ENCODE data around the gene WIPF3. TPM values are rescaled to one million over a fixed set of nuclear protein-coding genes. Genes with fewer than 3 reads are reported as not detected.

Gene WIPF3
- total and polyA plus RNA-seq, 2 of the 4 experiments (the other 2 are of a cell fraction): not detected

DNA sequence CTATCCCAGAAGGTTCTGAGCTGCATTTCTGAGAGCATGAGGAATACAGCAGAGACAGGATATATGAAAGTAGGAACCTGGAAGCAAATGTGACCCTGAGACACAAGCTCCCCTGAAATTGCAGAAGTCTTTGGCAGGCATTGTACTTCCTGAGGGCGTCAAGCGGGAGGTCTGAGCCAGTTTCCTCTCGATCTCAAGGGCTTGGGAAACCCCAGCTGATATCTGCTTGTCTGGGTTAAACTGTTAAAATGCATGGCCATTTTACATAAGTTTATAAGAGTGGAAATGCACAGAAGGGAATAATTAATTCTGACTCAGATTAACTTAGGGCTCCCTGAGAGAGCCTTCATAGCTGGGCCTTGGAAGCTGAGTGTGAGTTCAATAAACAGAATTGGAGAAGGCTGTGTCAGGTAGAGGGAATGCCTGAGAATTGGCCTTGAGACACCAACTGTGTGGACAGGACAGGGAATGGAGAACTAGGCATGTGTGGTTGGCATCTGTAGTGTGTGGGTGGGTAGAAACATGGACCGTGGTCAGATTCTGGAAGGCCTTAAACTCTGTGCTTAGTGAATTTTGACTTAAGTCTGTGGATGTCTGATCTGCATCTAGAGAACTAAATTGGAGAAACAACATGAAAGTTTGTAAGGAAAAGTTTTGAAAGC lies 53.3 kb downstream of the WIPF3 start:
- ATAC-seq (ENCODE audit: low read depth): no peak
- Histone ChIP-seq H3K18ac (ENCODE audit: low read depth, low read length) (no peak overlapping the region), H2BK15ac (ENCODE audit: low read depth, low read length) (no peak overlapping the region), H3K36me3 (ENCODE audit: control insufficient read depth, insufficient read depth, low read length) (no peaks in the 10 kb centered on the region), H3K79me1 (ENCODE audit: low read depth in 1 of 2, low read length in 2 of 2) (no peaks in the 10 kb centered on the region), H3K56ac (ENCODE audit: extremely low read depth, insufficient read depth, low read length) (no peak overlapping the region), H4K5ac (ENCODE audit: low read depth, low read length) (no peak overlapping the region), H3K4ac (ENCODE audit: low read depth, low read length) (no peak overlapping the region), H4K8ac (ENCODE audit: low read depth in 2 of 2, low read length in 2 of 2) (no peak overlapping the region), H2BK5ac (ENCODE audit: low read depth, low read length, poor library complexity, severe bottlenecking) (no peak overlapping the region), H3K27ac (ENCODE audit: insufficient read depth, low read length) (no peak overlapping the region), H4K20me1 (ENCODE audit: insufficient read depth, low read length) (no peaks in the 10 kb centered on the region), H3K9me1 (ENCODE audit: insufficient read depth, low read length) (no peaks in the 10 kb centered on the region), H3K14ac (replicated peaks; ENCODE audit: low read depth, low read length) (no peak overlapping the region), H3K4me2 (ENCODE audit: low read depth, low read length) (no peak overlapping the region), H4K91ac (ENCODE audit: insufficient read depth, low read depth, low read length) (no peak overlapping the region), H3K23ac (ENCODE audit: low read depth, low read length) (no peak overlapping the region), H3K27me3 (ENCODE audit: control insufficient read depth, insufficient read depth, low read length) (peaks cover 7% of the 10 kb centered on the region), H2BK20ac (ENCODE audit: low read depth, low read length) (no peak overlapping the region), H2AK5ac (ENCODE audit: low read depth, low read length) (no peak overlapping the region), H2AK9ac (replicated peaks; ENCODE audit: low read depth, low read length, poor library complexity) (no peak overlapping the region), H2BK120ac (ENCODE audit: low read depth, low read length) (no peak overlapping the region), H3K9me3 (ENCODE audit: control insufficient read depth, insufficient read depth, low read length) (no peaks in the 10 kb centered on the region), H2AFZ (replicated peaks; ENCODE audit: low read length, poor library complexity) (no peak overlapping the region), H3K4me3 (ENCODE audit: insufficient read depth, low read depth, low read length) (no peak overlapping the region), H3K4me1 (ENCODE audit: control insufficient read depth, insufficient read depth, low read length) (no peaks in the 10 kb centered on the region), H3K9ac (ENCODE audit: low read depth, low read length) (no peak overlapping the region)
- in situ Hi-C loops (cut with MboI; ENCODE audit: low sequenced_read_pairs): no loop called here
- no peak for DNase-seq
- ChIA-PET POLR2A (ENCODE audit: unreplicated experiment) (no interaction called here), CTCF (no interaction called here)
- 40% methylated on average over 1 of the region's 4 CpGs; no CpG with 5 or more reads in 1 of the 2 experiments for WGBS, 2 experiments (ENCODE audit: extremely low coverage in 2 of 2, insufficient read length in 1 of 2)
- BruUV-seq (replicated peaks): no TSS peak
- dilution Hi-C loops (cut with HindIII; ENCODE audit: low sequenced_read_pairs, unreplicated experiment): no loop called here
- intact Hi-C loops (cut with micrococcal nuclease): no loop called here
- TF ChIP-seq SMC3 (IDR thresholded peaks at IDR 0.05; ENCODE audit: low read depth, low read length) (no peak), MXI1 (IDR thresholded peaks at IDR 0.05; ENCODE audit: borderline replicate concordance, low read depth, low read length) (no peak), MAFK (IDR thresholded peaks at IDR 0.05; ENCODE audit: low read depth, low read length) (no peak), NFE2L2 (IDR thresholded peaks at IDR 0.05; ENCODE audit: low read depth, low read length) (no peak), BHLHE40 (IDR thresholded peaks at IDR 0.05; ENCODE audit: low read depth, low read length) (no peak), MAZ (IDR thresholded peaks at IDR 0.05; ENCODE audit: borderline replicate concordance, low read depth, low read length) (no peak), CEBPB (IDR thresholded peaks at IDR 0.05; ENCODE audit: low read depth, low read length) (no peak), POLR2A (IDR thresholded peaks at IDR 0.05; ENCODE audit: low read depth, low read length) (no peak), RAD21 (IDR thresholded peaks at IDR 0.05; ENCODE audit: low read length) (no peak), FOS (IDR thresholded peaks at IDR 0.05; ENCODE audit: low read depth, low read length) (no peak), CHD1 (IDR thresholded peaks at IDR 0.05; ENCODE audit: low read depth, low read length) (no peak), RCOR1 (IDR thresholded peaks at IDR 0.05; ENCODE audit: insufficient replicate concordance, low read length) (no peak), RFX5 (IDR thresholded peaks at IDR 0.05; ENCODE audit: low read depth, low read length) (no peak)
- TF ChIP-seq, protein P1, sequence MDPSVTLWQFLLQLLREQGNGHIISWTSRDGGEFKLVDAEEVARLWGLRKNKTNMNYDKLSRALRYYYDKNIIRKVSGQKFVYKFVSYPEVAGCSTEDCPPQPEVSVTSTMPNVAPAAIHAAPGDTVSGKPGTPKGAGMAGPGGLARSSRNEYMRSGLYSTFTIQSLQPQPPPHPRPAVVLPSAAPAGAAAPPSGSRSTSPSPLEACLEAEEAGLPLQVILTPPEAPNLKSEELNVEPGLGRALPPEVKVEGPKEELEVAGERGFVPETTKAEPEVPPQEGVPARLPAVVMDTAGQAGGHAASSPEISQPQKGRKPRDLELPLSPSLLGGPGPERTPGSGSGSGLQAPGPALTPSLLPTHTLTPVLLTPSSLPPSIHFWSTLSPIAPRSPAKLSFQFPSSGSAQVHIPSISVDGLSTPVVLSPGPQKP (IDR thresholded peaks at IDR 0.05; ENCODE audit: borderline replicate concordance, low read depth, low read length): no peak
- TF ChIP-seq, protein P2, sequence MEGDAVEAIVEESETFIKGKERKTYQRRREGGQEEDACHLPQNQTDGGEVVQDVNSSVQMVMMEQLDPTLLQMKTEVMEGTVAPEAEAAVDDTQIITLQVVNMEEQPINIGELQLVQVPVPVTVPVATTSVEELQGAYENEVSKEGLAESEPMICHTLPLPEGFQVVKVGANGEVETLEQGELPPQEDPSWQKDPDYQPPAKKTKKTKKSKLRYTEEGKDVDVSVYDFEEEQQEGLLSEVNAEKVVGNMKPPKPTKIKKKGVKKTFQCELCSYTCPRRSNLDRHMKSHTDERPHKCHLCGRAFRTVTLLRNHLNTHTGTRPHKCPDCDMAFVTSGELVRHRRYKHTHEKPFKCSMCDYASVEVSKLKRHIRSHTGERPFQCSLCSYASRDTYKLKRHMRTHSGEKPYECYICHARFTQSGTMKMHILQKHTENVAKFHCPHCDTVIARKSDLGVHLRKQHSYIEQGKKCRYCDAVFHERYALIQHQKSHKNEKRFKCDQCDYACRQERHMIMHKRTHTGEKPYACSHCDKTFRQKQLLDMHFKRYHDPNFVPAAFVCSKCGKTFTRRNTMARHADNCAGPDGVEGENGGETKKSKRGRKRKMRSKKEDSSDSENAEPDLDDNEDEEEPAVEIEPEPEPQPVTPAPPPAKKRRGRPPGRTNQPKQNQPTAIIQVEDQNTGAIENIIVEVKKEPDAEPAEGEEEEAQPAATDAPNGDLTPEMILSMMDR (conservative IDR thresholded peaks at IDR 0.05; ENCODE audit: low read depth, low read length): no peak
- TF ChIP-seq, protein P3, sequence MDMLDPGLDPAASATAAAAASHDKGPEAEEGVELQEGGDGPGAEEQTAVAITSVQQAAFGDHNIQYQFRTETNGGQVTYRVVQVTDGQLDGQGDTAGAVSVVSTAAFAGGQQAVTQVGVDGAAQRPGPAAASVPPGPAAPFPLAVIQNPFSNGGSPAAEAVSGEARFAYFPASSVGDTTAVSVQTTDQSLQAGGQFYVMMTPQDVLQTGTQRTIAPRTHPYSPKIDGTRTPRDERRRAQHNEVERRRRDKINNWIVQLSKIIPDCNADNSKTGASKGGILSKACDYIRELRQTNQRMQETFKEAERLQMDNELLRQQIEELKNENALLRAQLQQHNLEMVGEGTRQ (IDR thresholded peaks at IDR 0.05; ENCODE audit: low read depth, low read length): no peak

Measured in IMR-90 (cell line).